HG02763 (cell line): ENCODE measurements around the gene LOXHD1.

Experiments
- ATAC-seq: cut with Tn5 transposase; IDR thresholded peaks from one replicate; pipeline ENCODE4 v1.9.1; 2021; ENCODE audit warnings: mild to moderate bottlenecking, moderate library complexity; ENCODE audit not compliant: unreplicated experiment

LOXHD1 gene

DNA sequence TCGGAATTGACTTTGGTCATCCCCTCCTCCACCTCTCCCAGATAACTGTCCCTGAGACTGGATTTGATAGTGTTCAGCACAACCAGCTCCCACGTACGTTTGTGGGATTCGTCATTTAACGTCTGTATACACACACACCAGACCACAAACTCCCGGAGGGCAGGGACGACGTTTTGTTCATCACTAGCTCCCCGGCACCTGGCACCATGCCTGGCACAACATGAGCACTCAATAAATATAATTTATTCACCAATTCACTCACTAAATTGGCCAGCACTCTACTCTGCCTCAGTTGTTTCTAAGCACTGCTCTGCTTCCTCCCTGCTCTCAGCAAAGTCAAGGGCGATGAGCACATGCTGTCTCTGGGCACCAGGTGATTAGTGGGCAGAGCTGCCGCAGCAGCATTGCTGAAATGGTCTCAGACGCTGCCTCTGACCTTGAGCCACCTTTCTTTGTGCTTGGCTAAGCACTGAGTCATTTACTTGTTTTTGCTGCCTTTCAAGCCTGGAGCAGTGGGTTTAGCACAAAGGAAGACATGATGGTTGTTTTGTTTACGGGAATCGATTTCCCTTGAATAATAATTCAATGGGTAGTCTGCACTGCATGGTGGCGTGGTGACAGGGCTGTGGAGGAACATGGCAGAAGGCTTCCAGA is 19.3 kb upstream of the LOXHD1 start:
- no peak for ATAC-seq

DNA sequence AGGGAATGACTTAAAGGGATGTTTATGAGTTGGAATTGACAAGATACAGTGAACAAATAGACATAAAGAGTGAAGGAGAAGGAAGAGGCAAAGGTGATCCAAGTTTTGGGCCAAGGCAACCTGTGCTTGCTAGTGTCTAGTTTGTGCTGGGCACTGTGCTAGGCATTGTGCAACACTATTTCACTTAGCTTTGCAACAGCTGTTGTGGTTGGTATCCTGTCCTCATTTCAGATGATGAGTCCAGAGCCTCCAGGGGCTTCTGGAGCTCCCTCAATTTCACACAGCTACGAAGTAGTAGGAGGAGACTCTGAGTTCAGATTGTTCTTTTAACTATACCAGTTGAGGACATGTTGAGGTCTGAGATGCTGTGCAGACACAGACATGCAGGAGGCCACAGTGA is 18.1 kb upstream of the LOXHD1 start:
- ATAC-seq = no peak

DNA sequence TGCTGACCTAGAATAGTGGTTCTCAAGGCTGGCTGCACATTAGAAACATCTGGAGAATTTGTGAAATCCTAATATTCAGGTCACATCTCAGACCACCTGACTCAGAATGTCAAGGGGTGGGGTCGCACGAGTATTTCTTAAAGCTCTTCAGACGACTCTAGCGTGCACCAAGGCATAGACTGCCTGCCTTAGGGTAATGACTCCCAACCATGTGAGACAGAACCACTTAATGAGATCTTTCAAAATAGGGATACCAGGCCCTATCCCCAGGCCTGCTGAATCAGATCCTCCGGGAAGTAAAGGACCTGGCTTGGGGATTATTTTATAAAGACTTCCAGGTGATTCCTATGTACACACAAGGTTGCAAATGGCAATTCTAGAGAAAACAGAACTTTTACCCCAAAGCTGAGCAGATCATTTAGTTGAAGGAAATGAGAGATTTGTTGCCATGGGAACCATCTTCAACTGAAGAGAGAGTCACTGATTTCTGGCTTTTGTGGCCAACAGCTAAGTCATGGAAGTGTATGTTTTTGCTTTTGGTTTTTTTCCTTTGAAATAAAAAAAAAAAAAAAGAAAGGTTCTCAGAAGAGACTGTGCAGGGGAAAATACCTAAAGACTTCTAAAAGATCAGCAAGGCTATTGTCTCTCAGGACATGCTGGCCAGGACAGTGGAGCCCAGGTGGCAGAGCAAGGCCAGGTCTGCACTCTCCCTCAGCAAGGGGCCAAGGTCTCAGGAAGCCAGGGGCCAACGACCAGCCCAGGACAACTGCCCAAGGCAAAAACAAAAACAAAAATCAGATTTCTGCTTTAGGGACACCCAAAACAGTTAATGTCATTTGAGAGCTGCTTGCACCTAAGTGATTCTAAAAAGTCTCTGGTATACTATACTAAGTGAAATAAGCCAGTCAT is 15.3 kb upstream of the LOXHD1 start:
- ATAC-seq = no peak

DNA sequence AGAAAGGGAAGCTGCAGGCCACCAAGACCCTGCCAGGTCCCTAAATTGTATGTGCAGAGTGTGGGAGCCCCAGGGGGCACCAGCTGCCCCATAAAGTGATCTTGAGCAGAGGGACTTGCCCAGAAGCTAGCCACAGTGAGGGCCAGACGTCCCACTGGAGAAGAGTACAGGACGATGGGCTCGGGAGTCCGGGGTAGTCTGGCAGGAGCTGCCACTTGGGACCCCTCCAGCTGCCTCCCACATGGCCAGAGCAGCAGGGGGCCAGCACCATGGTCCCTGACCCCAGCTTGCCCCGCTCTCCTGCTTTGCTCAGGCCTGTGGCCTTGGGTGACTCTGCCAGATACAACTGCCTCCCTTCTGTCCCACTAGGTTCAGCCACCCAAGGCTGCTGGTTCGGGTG is 11.7 kb upstream of the LOXHD1 start:
- ATAC-seq = no peak

DNA sequence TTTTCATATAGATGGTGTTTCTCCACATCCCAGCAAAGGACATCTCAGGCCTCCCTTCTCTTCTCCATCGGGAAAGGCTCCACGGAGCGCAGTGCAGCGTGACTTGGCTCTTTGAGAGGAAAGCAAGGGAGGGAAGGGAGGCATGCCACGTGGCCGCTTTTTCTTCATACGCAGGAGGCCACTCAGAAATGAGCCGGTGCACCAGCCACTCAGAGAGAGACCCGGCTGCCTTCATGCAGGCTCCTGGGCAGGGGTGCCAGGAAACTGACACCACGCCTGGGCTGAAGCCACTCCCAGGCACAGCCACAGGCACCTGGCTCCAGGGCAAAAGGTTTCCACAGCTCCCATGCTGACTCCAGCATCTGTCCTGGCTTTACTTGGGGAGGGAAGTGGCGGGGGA is 11.1 kb upstream of the LOXHD1 start:
- ATAC-seq = no peak

DNA sequence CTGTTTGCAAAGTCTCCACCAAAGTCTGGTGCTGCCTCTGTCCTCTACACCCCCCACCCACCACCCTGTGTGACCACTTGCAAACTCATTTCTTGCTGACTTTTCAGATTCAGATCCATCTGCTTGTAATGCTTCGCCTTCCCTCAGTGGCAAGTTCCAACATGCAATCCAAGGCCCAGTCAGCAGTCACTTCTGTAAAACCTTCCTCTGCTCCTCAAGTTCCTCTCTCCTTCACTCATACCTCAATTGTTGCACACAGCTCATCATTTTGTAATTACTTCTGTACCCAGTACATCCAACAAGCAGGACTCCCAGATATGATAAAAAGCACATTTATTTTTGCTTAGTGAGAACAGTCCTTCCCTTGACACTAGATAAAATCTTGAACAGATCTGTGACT is 6.5 kb upstream of the LOXHD1 start:
- ATAC-seq = no peak

DNA sequence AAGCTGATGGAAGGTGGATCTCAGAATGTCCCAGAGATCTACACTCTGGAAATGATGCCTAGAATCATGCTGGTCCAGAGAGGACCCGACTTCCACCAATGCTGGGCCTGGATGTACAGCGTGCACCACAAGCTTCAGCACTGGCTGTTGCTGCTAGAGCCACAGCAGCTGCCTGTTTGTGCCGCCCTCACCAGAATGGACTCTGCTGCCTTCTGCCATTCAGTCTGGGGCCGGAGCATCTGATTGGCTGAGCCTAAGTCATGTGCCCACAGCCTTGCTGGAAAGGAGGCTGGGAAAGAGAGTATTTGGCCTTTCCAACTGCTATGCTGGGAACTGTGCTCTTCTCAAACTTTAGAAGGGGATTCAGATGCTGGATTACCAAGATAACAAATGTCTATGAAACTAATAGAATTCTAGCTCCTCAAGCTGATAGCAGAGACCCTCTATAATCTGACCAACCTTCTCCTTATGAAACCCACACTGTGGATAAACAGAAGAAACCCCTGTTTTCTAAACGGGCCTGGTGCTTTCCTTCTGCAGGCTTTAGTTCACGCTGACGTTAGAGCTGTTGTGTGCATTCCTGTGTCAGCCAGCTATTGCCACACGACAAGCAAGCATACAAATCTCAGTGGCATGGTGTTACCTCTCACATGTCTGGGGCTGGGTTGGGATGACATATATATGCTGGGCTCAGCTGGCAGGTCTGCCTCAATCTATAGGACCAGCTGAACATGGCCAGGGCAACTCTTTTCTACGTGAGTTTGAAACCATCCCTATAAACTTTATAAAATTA is 4.1 kb upstream of the LOXHD1 start:
- no peak for ATAC-seq

DNA sequence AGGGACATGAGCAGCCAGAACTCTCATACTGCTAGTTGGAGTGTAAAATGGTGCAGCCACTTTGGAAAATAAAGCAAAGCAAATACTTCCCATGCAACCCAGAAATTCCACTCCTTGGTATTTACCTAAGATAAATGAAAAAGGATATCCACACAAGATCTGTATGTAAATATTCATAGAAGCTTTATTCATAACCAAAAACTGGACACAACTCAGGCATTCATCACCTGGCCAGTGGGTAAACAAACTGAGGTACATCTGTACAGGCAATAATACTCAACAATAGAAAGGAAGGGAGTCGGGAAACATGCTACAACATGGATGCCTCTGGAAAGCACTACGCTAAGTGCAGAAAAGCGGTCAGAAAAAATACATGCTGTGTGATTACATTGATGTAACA is 2.5 kb upstream of the LOXHD1 start:
- no peak for ATAC-seq

DNA sequence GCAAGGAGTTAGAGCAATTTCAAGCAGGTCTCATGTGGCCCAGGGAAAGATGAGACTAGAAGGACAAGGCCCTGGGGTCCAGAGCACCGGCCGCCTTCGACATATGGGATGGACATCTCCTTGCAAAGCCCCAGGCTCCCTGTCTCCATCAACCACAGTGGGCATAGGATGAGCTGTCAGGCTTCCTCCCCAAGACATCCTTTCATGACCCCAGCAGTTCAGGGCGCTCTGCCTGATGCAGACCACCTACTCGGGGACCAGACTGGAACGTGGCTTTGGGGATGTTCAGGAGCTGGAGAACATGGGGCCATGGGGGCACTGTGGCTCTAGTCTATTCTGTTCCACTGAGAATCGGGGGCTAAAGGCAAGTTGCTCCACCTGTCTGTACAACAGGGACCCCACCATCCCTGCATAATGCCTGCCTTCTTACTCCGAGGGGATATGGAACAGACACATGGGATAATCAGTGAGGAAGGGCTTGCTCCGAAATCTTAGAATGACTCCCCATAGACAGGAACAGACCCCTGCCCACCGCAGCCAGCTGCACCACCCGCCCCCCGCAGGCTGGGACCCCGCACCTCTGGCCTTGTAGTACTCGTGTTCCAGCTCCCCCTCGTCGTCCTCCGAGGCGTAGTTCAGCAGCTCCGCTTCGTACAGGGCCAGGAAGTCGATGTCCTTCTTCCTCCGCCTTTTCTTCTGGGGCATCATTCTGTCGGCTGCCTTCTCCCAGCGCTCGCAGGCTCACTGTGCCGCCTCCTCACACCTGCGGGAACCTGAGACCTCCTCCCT is 500 bp downstream of the LOXHD1 start:
- no peak for ATAC-seq

DNA sequence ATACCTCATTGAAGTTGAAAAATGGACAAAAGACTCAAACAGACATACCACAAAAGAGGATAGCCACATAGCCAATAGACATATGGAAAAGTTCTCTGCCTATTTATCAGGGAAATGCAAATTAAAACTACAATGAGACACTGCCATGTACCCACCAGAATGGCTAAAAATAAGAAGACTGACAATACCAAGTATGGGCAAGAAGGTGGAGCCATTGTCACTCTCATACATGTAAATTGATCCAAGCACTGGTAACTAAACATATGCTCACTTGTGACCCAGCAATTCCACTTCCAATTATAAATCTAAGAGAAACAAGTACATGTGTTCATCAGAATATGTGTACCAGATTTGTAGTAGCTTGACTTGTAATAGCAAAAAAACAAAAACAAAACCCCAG is 4.6 kb downstream of the LOXHD1 start:
- no peak for ATAC-seq

DNA sequence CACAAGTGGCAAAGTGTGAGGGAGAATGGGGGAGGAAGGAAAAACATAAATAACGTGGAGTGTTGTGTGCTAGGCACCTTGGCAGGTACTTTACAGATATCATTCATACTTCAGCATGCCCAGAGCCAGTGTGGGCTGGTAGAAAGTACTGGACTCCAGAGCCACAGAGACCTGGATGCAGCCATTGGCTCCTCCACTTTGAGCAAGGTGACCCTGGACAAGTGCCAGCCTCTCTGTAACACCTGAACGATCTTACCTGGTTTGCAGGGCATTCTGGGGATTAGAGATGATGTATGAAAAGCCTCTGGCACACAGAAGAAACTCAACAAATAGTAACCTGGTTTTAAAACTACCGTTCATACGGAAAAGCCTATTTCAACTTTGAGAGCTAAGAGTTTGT is 6.3 kb downstream of the LOXHD1 start:
- no peak for ATAC-seq

DNA sequence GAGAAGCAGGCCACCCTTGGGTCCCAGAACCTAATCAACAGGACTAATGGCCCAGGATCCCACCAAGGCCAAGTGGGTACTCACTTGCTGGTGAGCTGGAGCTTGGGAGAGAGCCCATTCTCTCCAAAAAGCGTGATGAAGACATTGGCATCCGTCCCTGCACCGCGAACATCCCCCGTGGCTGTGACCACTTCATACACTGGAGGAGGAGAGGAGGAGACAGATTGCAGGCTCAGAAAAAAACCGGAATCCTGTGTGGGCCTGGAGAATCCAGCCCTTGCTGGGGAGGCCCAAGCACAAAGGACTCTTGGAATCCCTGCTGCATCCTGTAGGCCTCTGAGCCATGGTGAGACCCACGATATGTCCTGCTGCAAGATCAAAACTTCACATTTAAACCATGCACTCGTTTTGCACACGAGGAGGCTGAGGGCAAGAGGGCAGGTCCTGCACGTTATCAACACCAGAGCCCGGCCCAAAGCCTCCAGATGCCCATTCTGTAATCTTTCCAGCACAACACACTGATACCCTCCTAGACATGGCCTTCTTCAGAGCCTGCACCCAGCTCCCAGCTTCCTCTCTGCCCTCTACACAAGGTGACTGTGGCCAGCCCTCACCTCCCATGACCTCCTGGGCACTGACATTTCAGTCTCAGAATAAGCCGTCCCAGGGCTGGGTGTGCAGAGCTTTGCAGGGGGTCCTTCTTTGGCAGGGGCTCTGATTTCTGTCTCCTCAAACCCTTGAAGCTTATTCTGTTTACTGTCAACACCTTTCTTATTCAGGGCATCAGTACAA is 7.8 kb downstream of the LOXHD1 start:
- no peak for ATAC-seq

DNA sequence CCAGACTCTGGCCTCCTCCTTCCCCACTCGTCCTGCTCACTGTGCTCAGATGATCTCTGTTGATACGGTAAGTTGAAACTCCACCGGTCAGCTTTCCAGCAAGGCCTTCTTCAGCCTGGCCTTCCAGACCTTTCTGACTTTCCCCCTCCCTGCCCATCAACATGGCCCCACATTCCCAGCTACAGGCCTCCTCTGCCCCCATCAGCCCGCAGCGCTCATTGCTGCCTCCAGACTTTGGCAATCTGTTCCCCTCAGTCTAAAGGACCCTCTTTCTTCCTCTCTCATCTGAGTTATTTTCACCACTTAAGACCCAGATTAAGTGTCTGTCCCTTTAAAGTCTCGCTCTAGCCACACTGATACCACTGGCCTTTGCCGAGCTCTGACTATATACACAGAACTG is 10.6 kb downstream of the LOXHD1 start:
- ATAC-seq = no peak

DNA sequence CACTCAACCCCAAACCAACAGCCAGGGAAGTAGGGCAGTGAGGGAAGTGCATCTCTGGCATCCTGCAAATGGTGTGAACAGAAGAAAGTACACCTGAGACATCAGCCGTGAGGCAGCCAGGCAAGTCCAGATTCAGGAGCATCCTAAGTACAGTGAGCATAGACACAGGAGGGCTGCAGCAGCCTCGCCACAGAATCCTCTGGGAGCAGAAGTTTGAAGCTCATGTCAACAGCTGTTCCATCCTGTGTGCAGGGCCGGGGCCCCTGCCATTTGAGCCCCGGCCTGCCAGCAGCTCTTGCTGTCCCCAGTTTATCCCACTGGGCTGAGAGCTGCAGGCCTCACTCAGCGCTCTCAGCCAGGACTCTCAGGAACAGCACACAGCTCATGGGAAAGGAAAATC is 14.5 kb downstream of the LOXHD1 start:
- ATAC-seq = no peak

DNA sequence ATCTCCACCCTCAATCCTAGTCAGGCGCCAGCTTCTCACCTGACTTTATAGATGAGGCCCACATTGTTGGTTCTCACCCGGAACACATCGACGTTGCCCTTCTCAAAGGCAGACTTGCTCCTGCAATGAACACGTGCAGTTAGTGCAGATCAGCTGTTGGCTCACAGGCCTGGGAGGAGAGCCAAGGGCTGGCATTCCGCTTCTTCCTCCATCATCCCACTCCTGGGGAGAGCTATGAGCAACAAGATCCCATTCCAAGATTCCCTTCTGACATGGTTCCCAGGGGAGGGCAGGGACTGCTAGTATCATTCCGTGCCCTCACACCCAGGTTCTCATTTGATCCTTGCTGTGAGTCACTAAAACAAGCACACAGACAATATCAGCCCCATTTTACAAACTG is 15.1 kb downstream of the LOXHD1 start:
- no peak for ATAC-seq

DNA sequence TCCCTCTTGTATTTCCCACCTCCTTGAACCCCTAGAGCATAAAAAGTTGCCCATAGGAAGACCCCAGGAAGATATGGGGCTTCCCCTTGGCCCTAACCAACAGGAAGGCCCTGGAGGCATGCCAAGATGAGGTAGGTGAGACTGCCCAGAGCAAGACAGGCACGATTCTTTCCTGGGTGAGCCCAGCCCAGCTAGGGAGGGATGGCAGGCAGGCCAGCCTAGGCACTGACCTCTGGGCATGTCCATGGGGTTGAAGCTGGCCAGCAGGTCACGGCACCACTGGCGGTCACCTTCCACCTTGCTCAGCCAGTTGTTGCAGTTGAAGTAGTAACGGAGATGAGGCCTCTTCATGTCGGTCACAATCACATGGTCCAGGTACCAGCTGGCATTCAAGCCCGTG is 17.6 kb downstream of the LOXHD1 start:
- ATAC-seq = no peak

DNA sequence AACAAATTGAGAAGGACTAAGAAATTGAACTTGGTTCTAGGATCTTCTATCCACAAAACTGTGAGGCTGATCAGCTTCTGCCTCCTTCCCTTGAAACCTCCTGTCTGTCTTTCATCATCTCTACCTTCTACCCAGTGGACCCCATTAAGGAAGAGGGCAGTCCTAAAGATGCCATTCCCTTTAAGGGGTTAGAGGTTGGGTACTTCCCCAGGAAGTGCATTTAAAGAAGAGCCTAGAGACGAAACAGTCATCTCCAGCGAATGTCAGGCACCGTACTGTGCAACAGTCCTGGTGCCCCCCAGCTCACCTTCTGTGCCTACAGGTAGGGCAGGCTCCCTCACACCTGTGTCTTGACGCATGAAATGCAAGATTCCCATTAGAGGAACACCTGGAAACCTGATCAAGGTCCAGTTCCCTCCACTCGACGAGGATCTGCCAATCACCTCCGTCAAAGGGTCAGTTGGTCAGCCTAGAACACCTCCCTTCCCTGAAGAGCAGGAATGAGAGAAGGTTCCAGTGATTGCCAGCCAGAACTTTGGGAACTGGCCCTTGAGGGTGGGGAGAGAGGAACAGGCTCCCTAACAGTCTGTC is 20.9 kb downstream of the LOXHD1 start:
- no peak for ATAC-seq

DNA sequence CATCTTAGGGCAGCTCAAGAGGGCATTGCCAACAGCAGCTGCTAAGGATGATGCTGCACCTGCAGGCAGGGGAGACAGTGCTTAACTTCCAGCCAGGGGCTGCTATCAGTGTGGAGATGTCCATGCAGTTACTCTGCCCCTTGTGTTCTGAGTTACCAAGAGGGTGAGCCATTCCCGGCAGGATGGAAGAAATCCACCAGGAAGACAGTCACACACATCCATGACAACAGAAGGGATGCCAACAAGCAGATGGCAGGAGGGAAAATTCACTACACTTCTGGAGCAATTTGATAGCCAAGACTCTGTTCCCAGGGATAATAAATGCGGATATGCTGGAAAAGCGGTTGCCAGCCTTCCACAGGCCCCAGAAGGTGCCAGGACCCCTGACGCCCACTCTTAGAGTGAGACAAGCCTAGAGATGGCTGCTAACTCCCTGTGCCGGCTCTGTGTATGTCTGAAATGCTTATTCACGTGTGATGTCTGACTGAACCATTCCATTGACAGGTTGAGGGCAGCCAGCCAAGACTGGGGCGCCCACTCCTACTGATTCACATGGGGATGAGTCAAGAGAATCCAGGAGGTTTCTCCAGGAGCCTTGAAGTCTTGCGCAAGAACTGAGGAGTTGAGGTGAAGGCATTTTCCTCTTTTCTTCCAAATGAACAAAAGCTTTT is 24.5 kb downstream of the LOXHD1 start:
- no peak for ATAC-seq

DNA sequence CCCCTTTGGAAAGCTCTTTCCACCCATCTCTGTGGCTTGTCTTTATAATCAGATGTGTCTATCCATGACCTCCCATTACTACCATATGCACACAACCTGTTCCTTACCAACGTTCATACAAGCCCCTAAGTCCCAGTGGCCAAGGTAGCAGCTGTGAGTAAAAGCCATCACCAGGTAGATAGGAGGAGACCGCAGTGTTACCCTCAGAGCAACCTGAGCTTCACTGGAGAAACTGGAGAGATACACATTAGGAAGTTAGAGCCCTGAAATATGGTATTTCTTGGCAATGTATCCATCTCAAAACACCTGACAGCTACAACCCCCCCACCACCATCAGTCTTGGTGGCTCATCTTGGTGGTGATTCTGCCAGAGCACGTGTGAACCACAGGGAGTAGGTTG is 26.0 kb downstream of the LOXHD1 start:
- ATAC-seq = no peak
